Measurements from ENCODE around the gene KRT84. TPM values are rescaled to one million over a fixed set of nuclear protein-coding genes. Genes with fewer than 3 reads are reported as not detected.
A peak's percentile ranks its signal among the peaks of the same experiment; 100 is the strongest.

The KRT84 gene
- total RNA-seq, 4 donors from 2014 or later, result 0.49 to 2.1 (median 0.65) TPM; not detected in 1

DNA sequence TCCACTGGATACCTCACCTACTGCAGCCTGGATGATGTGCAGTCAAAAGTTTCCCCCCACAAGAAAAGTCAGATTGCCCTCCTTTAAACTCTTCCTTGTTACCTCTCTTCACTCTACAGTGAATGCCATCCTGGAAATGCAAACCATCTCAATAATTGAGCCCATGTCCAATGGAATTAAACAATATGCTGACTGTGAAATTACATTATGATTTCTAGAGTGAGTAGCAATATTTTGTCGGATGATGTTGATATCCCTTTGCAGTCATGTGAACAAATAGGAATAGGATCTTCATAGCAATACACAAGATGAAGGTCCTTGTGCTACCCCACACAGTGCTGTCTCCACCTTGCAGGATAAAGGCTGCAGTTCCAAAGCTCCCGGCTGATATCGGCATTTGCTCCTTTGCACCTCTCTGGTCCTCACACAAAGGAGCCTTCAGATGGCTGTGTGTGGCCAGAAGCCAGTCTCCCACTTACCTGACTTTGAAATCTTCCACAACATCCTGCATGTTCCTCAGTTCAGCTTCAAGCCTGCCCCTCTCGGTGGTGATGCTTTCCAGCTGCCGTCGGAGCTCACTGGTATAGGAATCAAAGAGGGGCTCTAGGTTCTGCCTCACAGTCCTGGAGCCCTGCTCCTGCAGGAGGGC lies 47.2 kb upstream of the KRT84 start:
- no peak overlapping the region for H3K4me3 ChIP-seq
- WGBS, result 87% methylated on average over 6 of the region's 6 CpGs
- H3K4me1 ChIP-seq, result peaks cover 10% of the 10 kb centered on the region
- peak in 1 of 2 donors; percentile 54 for DNase-seq (ENCODE audit: low spot score in 2 of 2)
- H3K27me3 ChIP-seq, result peaks cover 39% of the 10 kb centered on the region
- H3K36me3 ChIP-seq, result no peaks in the 10 kb centered on the region
- TF ChIP-seq CTCF (IDR thresholded peaks at IDR 0.05), result no peak
- TF ChIP-seq POLR2A (IDR thresholded peaks at IDR 0.05), result no peak
- no peak for TF ChIP-seq EP300 (IDR thresholded peaks at IDR 0.05)
- no peak for TF ChIP-seq POLR2AphosphoS5 (IDR thresholded peaks at IDR 0.05)
- no peak overlapping the region for H3K27ac ChIP-seq
- H3K9me3 ChIP-seq, result no peaks in the 10 kb centered on the region

DNA sequence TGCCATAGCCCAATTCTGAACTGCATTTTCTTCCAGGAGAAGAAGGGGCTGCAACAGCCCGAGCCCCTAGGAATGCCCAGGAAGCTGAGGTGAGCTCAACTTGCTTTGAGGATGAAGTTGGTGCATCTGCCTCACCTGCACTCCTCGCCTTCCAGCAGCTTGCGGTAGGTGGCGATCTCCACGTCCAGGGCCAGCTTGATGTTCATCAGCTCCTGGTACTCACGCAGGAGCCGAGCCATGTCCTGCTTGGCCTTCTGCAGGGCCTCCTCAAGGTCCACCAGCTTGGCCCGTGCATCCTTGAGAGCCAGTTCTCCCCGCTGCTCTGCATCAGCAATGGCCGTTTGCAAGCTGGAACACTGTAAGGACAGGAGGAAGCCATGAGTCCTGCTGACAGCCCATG lies 42.7 kb upstream of the KRT84 start:
- H3K27me3 ChIP-seq, result peaks cover 24% of the 10 kb centered on the region
- no peaks in the 10 kb centered on the region for H3K36me3 ChIP-seq
- no peak overlapping the region for H3K27ac ChIP-seq
- no peak for DNase-seq (ENCODE audit: low spot score in 2 of 2)
- no peak for TF ChIP-seq POLR2A (IDR thresholded peaks at IDR 0.05)
- no peak for TF ChIP-seq CTCF (IDR thresholded peaks at IDR 0.05)
- no peak for TF ChIP-seq POLR2AphosphoS5 (IDR thresholded peaks at IDR 0.05)
- TF ChIP-seq EP300 (IDR thresholded peaks at IDR 0.05), result no peak
- 87% methylated on average over 10 of the region's 10 CpGs for WGBS
- no peak overlapping the region for H3K4me3 ChIP-seq
- H3K9me3 ChIP-seq, result no peaks in the 10 kb centered on the region
- H3K4me1 ChIP-seq, result peaks cover 7% of the 10 kb centered on the region

DNA sequence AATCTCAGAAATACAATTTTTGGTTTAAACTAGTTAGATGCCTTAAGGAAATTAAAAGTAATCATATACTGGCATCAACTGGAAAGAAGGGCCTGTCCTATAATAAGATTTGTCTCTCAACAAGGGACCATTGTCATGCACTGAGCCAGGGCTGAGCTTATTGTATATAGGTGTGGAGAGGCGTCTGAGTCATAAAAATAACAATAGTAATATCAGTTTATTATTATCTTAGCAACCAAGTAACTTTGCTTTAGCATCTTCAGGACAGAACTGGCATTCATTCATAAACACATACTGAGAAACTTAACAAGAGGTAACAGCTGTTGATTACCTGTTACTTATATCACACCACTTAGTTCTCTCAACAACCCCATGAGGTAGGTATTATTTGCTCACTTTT lies 41.6 kb upstream of the KRT84 start:
- WGBS, result 74% methylated on average over 1 of the region's 1 CpG
- no peak for DNase-seq (ENCODE audit: low spot score in 2 of 2)

DNA sequence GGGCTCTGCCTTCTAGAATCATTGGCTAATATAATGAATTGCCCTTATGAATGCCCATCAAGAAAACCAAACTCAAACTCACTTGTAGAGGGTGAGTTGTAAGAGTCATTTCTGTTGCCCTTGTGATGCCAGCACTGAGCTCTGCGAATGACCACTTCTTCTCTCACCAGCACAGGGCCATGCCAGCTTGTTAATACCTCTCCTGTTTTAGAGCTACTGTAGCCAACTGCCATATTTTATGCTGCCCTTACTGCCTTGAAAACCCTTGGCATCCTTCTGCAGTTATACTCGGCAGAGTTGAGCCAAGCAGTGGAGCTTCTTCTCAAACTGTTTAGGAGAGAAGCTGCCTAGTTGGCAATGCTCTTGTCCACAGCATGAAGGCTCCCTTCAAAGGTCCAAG lies 40.6 kb upstream of the KRT84 start:
- TF ChIP-seq POLR2AphosphoS5 (IDR thresholded peaks at IDR 0.05) (no peak), POLR2A (IDR thresholded peaks at IDR 0.05) (no peak), CTCF (IDR thresholded peaks at IDR 0.05) (no peak), EP300 (IDR thresholded peaks at IDR 0.05) (no peak)
- Histone ChIP-seq H3K27me3 (peaks cover 19% of the 10 kb centered on the region), H3K27ac (no peak overlapping the region), H3K4me3 (no peak overlapping the region), H3K9me3 (no peaks in the 10 kb centered on the region), H3K4me1 (peaks cover 7% of the 10 kb centered on the region), H3K36me3 (no peaks in the 10 kb centered on the region)
- WGBS, result 70% methylated on average over 2 of the region's 2 CpGs
- no peak for DNase-seq (ENCODE audit: low spot score in 2 of 2)

More for the DNA sequence above, 41.6 kb upstream of the KRT84 start:
- peaks cover 19% of the 10 kb centered on the region for H3K27me3 ChIP-seq
- H3K9me3 ChIP-seq, result no peaks in the 10 kb centered on the region
- H3K27ac ChIP-seq, result no peak overlapping the region
- no peak overlapping the region for H3K4me3 ChIP-seq
- H3K36me3 ChIP-seq, result no peaks in the 10 kb centered on the region
- TF ChIP-seq EP300 (IDR thresholded peaks at IDR 0.05) (no peak), POLR2A (IDR thresholded peaks at IDR 0.05) (no peak), CTCF (IDR thresholded peaks at IDR 0.05) (no peak), POLR2AphosphoS5 (IDR thresholded peaks at IDR 0.05) (no peak)
- peaks cover 7% of the 10 kb centered on the region for H3K4me1 ChIP-seq

- H3K36me3 ChIP-seq, result no peaks in the 10 kb centered on the region
- 90% methylated on average over 4 of the region's 5 CpGs for WGBS
- no peak overlapping the region for H3K4me3 ChIP-seq
- H3K27me3 ChIP-seq, result peaks cover 19% of the 10 kb centered on the region
- H3K27ac ChIP-seq, result no peak overlapping the region
- TF ChIP-seq POLR2AphosphoS5 (IDR thresholded peaks at IDR 0.05) (no peak), POLR2A (IDR thresholded peaks at IDR 0.05) (no peak), CTCF (IDR thresholded peaks at IDR 0.05) (no peak), EP300 (IDR thresholded peaks at IDR 0.05) (no peak)
- DNase-seq (ENCODE audit: low spot score in 2 of 2), result no peak
- no peaks in the 10 kb centered on the region for H3K9me3 ChIP-seq
- peaks cover 7% of the 10 kb centered on the region for H3K4me1 ChIP-seq
Observed at GRCh38 chr12:52425466-52425865, 40.0 kb upstream of the KRT84 start.

Measured in suprapubic skin (tissue), 4 donors.